Epithelial cell of esophagus (primary cell): ENCODE results near the gene ADGRB2.

Experiments used
- DNase-seq: peaks from one replicate; pipeline ENCODE4 v3.0.0; 2010; ENCODE audit warnings: low read depth
- H3K4me3 ChIP-seq: 2 replicates; pipeline ENCODE4 v1.5.1; 2011; ENCODE audit warnings: mild to moderate bottlenecking, low read length, control low read depth
- TF ChIP-seq, protein P1 (sequence below): IDR thresholded peaks from 2 replicates; pipeline ENCODE4 v1.5.1; 2011; ENCODE audit warnings: low read depth, mild to moderate bottlenecking, low read length, control low read depth, inconsistent platforms; ENCODE audit not compliant: insufficient read depth; ENCODE audit errors: missing control alignments

Gene ADGRB2

DNA sequence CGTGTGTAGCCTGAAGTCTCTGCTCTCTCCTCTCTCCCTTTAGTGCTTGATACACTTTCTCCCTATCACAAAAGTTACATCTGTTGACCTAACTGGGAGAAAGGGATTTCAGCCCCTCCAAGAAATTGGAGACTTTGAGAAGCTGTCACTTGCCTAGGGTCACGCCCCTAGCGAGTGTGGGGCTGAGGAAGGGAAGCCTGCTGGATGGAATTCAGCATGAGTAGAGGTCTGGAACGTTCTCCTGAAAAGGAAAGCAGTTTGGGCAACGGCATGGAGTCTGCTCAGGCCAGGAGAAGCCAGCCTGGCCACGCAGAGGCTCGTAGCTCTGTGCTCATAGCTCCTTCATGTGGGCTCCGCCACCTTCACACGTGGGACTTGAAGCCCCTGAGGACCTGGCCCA is 82.7 kb downstream of the ADGRB2 start:
- TF ChIP-seq, protein P1, sequence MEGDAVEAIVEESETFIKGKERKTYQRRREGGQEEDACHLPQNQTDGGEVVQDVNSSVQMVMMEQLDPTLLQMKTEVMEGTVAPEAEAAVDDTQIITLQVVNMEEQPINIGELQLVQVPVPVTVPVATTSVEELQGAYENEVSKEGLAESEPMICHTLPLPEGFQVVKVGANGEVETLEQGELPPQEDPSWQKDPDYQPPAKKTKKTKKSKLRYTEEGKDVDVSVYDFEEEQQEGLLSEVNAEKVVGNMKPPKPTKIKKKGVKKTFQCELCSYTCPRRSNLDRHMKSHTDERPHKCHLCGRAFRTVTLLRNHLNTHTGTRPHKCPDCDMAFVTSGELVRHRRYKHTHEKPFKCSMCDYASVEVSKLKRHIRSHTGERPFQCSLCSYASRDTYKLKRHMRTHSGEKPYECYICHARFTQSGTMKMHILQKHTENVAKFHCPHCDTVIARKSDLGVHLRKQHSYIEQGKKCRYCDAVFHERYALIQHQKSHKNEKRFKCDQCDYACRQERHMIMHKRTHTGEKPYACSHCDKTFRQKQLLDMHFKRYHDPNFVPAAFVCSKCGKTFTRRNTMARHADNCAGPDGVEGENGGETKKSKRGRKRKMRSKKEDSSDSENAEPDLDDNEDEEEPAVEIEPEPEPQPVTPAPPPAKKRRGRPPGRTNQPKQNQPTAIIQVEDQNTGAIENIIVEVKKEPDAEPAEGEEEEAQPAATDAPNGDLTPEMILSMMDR: no peak
- no peak for DNase-seq
- no peak overlapping the region for H3K4me3 ChIP-seq

GRCh38 chr1:31679676-31680230 is 84.4 kb downstream of the ADGRB2 start:
- H3K4me3 ChIP-seq: no peak overlapping the region
- DNase-seq: no peak
- TF ChIP-seq, protein P1: no peak

- no peak for DNase-seq
- TF ChIP-seq, protein P1: no peak
- no peak overlapping the region for H3K4me3 ChIP-seq
These were observed 85.0 kb downstream of the ADGRB2 start for GRCh38 chr1:31679091-31679490.

DNA sequence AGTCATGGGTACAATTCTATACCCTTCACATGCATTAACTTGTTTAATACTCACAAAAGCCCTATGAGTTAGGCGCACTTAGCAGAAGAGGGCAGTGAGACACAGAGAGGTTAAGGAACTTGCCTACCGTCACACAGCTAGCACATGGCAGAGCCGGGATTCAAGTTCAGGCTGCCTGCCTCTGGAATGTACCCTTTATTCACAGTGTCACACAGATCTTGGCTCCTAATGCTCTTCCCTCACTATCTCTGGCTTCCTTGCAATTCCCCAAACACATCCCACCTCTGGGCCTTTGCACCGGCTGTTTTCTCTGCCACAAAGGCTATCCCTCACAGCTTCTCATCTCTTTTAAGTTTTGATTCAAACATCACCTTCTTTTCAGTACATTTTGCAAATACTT is 85.5 kb downstream of the ADGRB2 start:
- H3K4me3 ChIP-seq: no peak overlapping the region
- DNase-seq: no peak
- TF ChIP-seq, protein P1: no peak

GRCh38 chr1:31677949-31678348 is 86.2 kb downstream of the ADGRB2 start:
- TF ChIP-seq, protein P1: no peak
- H3K4me3 ChIP-seq: no peak overlapping the region
- no peak for DNase-seq

DNA sequence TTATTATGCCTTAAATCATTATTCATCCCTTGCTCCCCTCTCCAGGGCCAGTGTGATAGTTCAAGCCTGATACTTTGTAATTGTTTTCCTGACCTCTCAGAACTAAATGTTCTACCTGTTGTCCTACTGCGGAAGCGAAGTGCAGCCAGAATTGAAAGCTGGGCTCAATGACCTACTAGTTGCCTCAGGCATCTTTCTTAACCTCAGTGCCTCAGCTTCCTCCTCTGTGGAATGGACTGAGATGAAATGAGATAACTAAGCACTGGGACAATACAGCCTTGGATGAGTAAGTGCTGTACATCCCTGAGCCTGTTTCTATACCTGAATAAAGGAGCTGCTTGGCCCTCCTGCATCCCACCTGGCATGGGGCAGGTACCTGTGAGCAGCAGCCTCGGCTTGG is 86.7 kb downstream of the ADGRB2 start:
- DNase-seq: no peak
- TF ChIP-seq, protein P1: no peak
- no peak overlapping the region for H3K4me3 ChIP-seq
